Left lung (tissue), 14 donors: Measurements from ENCODE around the gene DCXR. TPM values are rescaled to one million over a fixed set of nuclear protein-coding genes. Genes with fewer than 3 reads are reported as not detected.
A peak's percentile ranks its signal among the peaks of the same experiment; 100 is the strongest.

ENCODE experiments used
- ATAC-seq: fragments of 200-7000 bp; cut with Tn5 transposase; one replicate; pipeline ENCODE4 v1.9.1; 2020; ENCODE audit warnings: moderate library complexity
- DNase-seq, 4 donors: peaks; one replicate each; pipeline ENCODE4 v3.0.0-alpha.2; 2013 to 2020
- H3K27ac ChIP-seq, 2 donors: fragments of 200-600 bp; sonication (generic) in 1 of 2; one replicate each; pipeline versions ENCODE4 v1.5.0 to v1.8.0; 2020 to 2021
- H3K27me3 ChIP-seq, 2 donors: fragments of 200-600 bp; sonication (generic) in 1 of 2; one replicate each; pipeline versions ENCODE4 v1.5.0 to v1.8.0; 2020 to 2021
- H3K36me3 ChIP-seq, 2 donors: fragments of 200-600 bp; sonication (generic) in 1 of 2; one replicate each; pipeline versions ENCODE4 v1.5.0 to v1.8.0; 2020 to 2021
- H3K4me1 ChIP-seq, 2 donors: fragments of 200-600 bp; one replicate each; pipeline ENCODE4 v1.8.0; 2021
- H3K4me3 ChIP-seq, 2 donors: fragments of 200-600 bp; sonication (generic) in 1 of 2; one replicate each; pipeline versions ENCODE4 v1.5.0 to v1.8.0; 2020 to 2021; ENCODE audit warnings: mild to moderate bottlenecking in 1 of 2
- H3K9me3 ChIP-seq, 2 donors: fragments of 200-600 bp; sonication (generic) in 1 of 2; one replicate each; pipeline versions ENCODE4 v1.5.0 to v1.8.0; 2020 to 2021
- intact Hi-C, 2 donors: fragments of 100-400 bp; cut with DNase I; formaldehyde crosslinking; loops; one replicate each; pipeline versions ENCODE4 v1.11.2 to v1.14.2; 2022
- long read RNA-seq, 12 donors: library from polyadenylated mRNA in 2 of 12; unstranded in 2 of 12; transcript quantifications; one replicate each; pipeline ENCODE4 v2.0.0 and lab custom pipeline, GENCODE V29; 2019 to 2026
- polyA plus RNA-seq, 6 donors: library from polyadenylated mRNA; unstranded; fragments of 120-200 nt; gene quantifications; one replicate each; pipeline ENCODE4 v1.2.1, GENCODE V29; 2013; ENCODE audit not compliant: insufficient read length in 6 of 6
- total RNA-seq, 2 donors: library from RNA; stranded (reverse); fragmentation: NEBNext Ultra II Directional; extraction: Animal tissue kit (Norgen Biotek cat#: 25700); gene quantifications; one replicate each; pipeline ENCODE4 v1.2.1, GENCODE V29; 2021
- TF ChIP-seq, protein P1 (sequence below), 2 donors: fragments of 200-600 bp; sonication (generic) in 1 of 2; IDR thresholded peaks; one replicate each; pipeline versions ENCODE4 v1.5.0 to v1.8.0; 2021; ENCODE audit warnings: antibody characterized with exemption in 2 of 2
- donor health status: DM: no; HTN: yes; CAD: no.
- donor health status: DM: no; HTN: no; CAD: no.

Gene DCXR
- total RNA-seq (100 to 1,000 TPM; 113 to 152 TPM), polyA plus RNA-seq (10 to 100 TPM; 56.0 to 81.5 (median 69.3) TPM)
- long read RNA-seq, donor 1, transcript DCXR-213 (7 exons, 915 nt): minor isoform, 5 of 69 reads
- long read RNA-seq, donor 1, transcript DCXR-201 (8 exons, 887 nt): major isoform, 56 of 69 reads
- long read RNA-seq, donor 1, partial matches to known transcripts: 0 of 69 reads
- long read RNA-seq, donor 1, other reads (novel, unspliced or antisense): 0 of 69 reads
- long read RNA-seq, donor 2, transcript DCXR-201 (8 exons, 887 nt): major isoform, 26 of 45 reads
- long read RNA-seq, donor 2, partial matches to known transcripts: 5 of 45 reads
- long read RNA-seq, donor 2, other reads (novel, unspliced or antisense): 5 of 45 reads
- long read RNA-seq, donor 3, transcript DCXR-201 (8 exons, 887 nt): major isoform, 33 of 52 reads
- long read RNA-seq, donor 3, partial matches to known transcripts: 7 of 52 reads
- long read RNA-seq, donor 3, other reads (novel, unspliced or antisense): 0 of 52 reads
- long read RNA-seq, donor 4, transcript DCXR-218 (8 exons, 676 nt): minor isoform, 5 of 199 reads
- long read RNA-seq, donor 4, transcript DCXR-201 (8 exons, 887 nt): major isoform, 172 of 199 reads
- long read RNA-seq, donor 4, partial matches to known transcripts: 5 of 199 reads
- long read RNA-seq, donor 4, other reads (novel, unspliced or antisense): 10 of 199 reads
- long read RNA-seq, donor 5, transcript DCXR-201 (8 exons, 887 nt): major isoform, 36 of 57 reads
- long read RNA-seq, donor 5, transcript DCXR-218 (8 exons, 676 nt): minor isoform, 5 of 57 reads
- long read RNA-seq, donor 5, partial matches to known transcripts: 6 of 57 reads
- long read RNA-seq, donor 5, other reads (novel, unspliced or antisense): 0 of 57 reads
- long read RNA-seq, donor 6, transcript DCXR-201 (8 exons, 887 nt): major isoform, 32 of 56 reads
- long read RNA-seq, donor 6, partial matches to known transcripts: 14 of 56 reads
- long read RNA-seq, donor 6, other reads (novel, unspliced or antisense): 0 of 56 reads
- long read RNA-seq, donor 7, transcript DCXR-201 (8 exons, 887 nt): major isoform, 24 of 38 reads
- long read RNA-seq, donor 7, partial matches to known transcripts: 8 of 38 reads
- long read RNA-seq, donor 7, other reads (novel, unspliced or antisense): 0 of 38 reads
- long read RNA-seq, donor 8, transcript DCXR-213 (7 exons, 915 nt): minor isoform, 6 of 49 reads
- long read RNA-seq, donor 8, transcript DCXR-201 (8 exons, 887 nt): major isoform, 41 of 49 reads
- long read RNA-seq, donor 8, partial matches to known transcripts: 0 of 49 reads
- long read RNA-seq, donor 8, other reads (novel, unspliced or antisense): 0 of 49 reads
- long read RNA-seq, donor 9: 0 reads
- long read RNA-seq, donor 10, transcript DCXR-201 (8 exons, 887 nt): major isoform, 178 of 223 reads
- long read RNA-seq, donor 10, transcript DCXR-218 (8 exons, 676 nt): minor isoform, 10 of 223 reads
- long read RNA-seq, donor 10, transcript DCXR-213 (7 exons, 915 nt): minor isoform, 12 of 223 reads
- long read RNA-seq, donor 10, partial matches to known transcripts: 7 of 223 reads
- long read RNA-seq, donor 10, other reads (novel, unspliced or antisense): 14 of 223 reads
- long read RNA-seq, donor 11: 0 reads
- long read RNA-seq, donor 12, transcript DCXR-201 (8 exons, 887 nt): major isoform, 44 of 57 reads
- long read RNA-seq, donor 12, partial matches to known transcripts: 0 of 57 reads
- long read RNA-seq, donor 12, other reads (novel, unspliced or antisense): 0 of 57 reads

DNA sequence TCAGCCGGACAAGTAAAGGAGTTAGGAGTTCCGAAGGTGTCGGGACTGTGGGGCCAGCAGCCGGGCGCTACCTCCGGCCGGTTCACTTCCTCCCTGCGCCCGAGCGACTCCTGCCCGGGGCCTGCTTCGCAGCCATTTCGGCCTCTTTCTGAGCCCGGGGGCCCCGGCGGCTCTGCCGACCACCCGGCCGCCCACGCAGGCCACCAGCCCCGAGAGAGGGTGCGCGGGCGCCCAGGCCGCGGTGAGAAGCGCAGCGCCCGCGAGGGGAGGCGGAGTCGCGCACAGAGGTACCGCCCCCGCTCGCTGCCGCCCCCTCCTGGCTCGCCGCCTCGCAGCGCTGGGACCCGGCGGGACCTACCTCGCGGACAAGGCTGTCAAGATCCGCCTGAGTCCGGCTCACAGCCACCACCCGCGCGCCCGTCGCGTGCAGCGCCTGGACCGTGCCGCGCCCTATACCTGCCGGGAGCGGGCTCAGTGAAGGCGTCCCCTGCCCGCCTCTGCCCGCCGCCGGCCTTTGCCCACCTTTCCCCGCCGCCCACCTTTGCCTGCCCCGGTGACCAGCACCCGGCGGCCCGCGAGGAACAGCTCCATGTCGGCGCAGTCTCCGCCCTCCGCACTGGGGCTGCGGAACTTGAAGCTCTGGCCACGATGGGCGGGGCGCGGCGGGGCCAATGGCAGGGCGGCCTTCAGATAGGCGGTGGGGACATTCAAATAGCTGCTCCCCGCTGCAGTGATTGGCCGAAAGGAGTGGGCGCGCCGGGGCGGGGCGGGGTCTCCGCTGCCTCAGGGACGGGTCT, at the start of gene DCXR:
Gene DCXR, minus strand, starts transcription at position 606 of the 797 bp plus-strand sequence. Its CDS starts 15 bp downstream, at position 591.
- intact Hi-C loops: no loop called here
- peaks cover 0 to 6% of the 10 kb centered on the region in 2 donors for H3K27me3 ChIP-seq
- H3K9me3 ChIP-seq: no peaks in the 10 kb centered on the region

GRCh38 chr17:82085931-82086764, 48.7 kb upstream of the DCXR start:
- peaks cover 0 to 100% of the 10 kb centered on the region in 2 donors for H3K36me3 ChIP-seq
- H3K27me3 ChIP-seq: no peaks in the 10 kb centered on the region
- DNase-seq (peak in 1 of 4 donors; percentile 68), ATAC-seq (no peak)
- H3K4me1 ChIP-seq: no peaks in the 10 kb centered on the region
- no peak overlapping the region for H3K27ac ChIP-seq
- TF ChIP-seq, protein P1, sequence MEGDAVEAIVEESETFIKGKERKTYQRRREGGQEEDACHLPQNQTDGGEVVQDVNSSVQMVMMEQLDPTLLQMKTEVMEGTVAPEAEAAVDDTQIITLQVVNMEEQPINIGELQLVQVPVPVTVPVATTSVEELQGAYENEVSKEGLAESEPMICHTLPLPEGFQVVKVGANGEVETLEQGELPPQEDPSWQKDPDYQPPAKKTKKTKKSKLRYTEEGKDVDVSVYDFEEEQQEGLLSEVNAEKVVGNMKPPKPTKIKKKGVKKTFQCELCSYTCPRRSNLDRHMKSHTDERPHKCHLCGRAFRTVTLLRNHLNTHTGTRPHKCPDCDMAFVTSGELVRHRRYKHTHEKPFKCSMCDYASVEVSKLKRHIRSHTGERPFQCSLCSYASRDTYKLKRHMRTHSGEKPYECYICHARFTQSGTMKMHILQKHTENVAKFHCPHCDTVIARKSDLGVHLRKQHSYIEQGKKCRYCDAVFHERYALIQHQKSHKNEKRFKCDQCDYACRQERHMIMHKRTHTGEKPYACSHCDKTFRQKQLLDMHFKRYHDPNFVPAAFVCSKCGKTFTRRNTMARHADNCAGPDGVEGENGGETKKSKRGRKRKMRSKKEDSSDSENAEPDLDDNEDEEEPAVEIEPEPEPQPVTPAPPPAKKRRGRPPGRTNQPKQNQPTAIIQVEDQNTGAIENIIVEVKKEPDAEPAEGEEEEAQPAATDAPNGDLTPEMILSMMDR (IDR thresholded peaks at IDR 0.05): no peak
- H3K4me3 ChIP-seq: no peak overlapping the region
- no peaks in the 10 kb centered on the region for H3K9me3 ChIP-seq
- intact Hi-C loops: no loop called here

More for the DNA sequence above, at the start of gene DCXR:
- ATAC-seq (peak; percentile 98), DNase-seq (peak; percentile 94 to 99 (median 96))
- peak within 1 kb of the TSS; percentile 67 to 78 for H3K4me3 ChIP-seq
- peaks cover 13 to 32% of the 10 kb centered on the region in 2 donors for H3K4me1 ChIP-seq
- H3K36me3 ChIP-seq: no peaks in the 10 kb centered on the region
- TF ChIP-seq, protein P1 (IDR thresholded peaks at IDR 0.05): peak; percentile 68 to 77
- H3K27ac ChIP-seq: peak within 1 kb of the TSS; percentile 96

GRCh38 chr17:82085031-82085861, 47.7 kb upstream of the DCXR start:
- Histone ChIP-seq H3K4me1 (no peaks in the 10 kb centered on the region), H3K36me3 (peaks cover 0 to 100% of the 10 kb centered on the region in 2 donors), H3K27me3 (no peaks in the 10 kb centered on the region), H3K27ac (no peak overlapping the region), H3K4me3 (no peak overlapping the region), H3K9me3 (no peaks in the 10 kb centered on the region)
- no peak for ATAC-seq
- TF ChIP-seq, protein P1 (IDR thresholded peaks at IDR 0.05): no peak
- DNase-seq: no peak
- intact Hi-C loops: no loop called here
